Measurements from ENCODE around the gene SPTLC3. TPM values are rescaled to one million over a fixed set of nuclear protein-coding genes. Genes with fewer than 3 reads are reported as not detected.

Gene SPTLC3
- total RNA-seq, 1 donor from 2014 or later: 0.41 TPM

GRCh38 chr20:13101276-13101675 is 92.5 kb downstream of the SPTLC3 start:
- H3K36me3 Mint-ChIP-seq (ENCODE audit: low read depth, unreplicated experiment): no peaks in the 10 kb centered on the region
- H3K4me1 Mint-ChIP-seq (ENCODE audit: unreplicated experiment): peaks cover 5% of the 10 kb centered on the region
- DNase-seq (ENCODE audit: low spot score): no peak
- no peaks in the 10 kb centered on the region for H3K9me3 Mint-ChIP-seq (ENCODE audit: unreplicated experiment)
- H3K27me3 Mint-ChIP-seq (ENCODE audit: unreplicated experiment): no peaks in the 10 kb centered on the region
- H3K4me3 Mint-ChIP-seq (ENCODE audit: unreplicated experiment): no peak overlapping the region
- no peak for TF ChIP-seq CTCF (IDR thresholded peaks at IDR 0.05; ENCODE audit: unreplicated experiment)
- no peak overlapping the region for H3K27ac Mint-ChIP-seq (ENCODE audit: unreplicated experiment)

- Mint-ChIP-seq H3K4me3 (ENCODE audit: unreplicated experiment) (no peak overlapping the region), H3K27me3 (ENCODE audit: unreplicated experiment) (no peaks in the 10 kb centered on the region), H3K36me3 (ENCODE audit: low read depth, unreplicated experiment) (no peaks in the 10 kb centered on the region), H3K9me3 (ENCODE audit: unreplicated experiment) (no peaks in the 10 kb centered on the region), H3K4me1 (ENCODE audit: unreplicated experiment) (peaks cover 5% of the 10 kb centered on the region), H3K27ac (ENCODE audit: unreplicated experiment) (no peak overlapping the region)
- no peak for TF ChIP-seq CTCF (IDR thresholded peaks at IDR 0.05; ENCODE audit: unreplicated experiment)
- no peak for DNase-seq (ENCODE audit: low spot score)
Measured at GRCh38 chr20:13101706-13102105, 92.9 kb downstream of the SPTLC3 start.

GRCh38 chr20:13102237-13102636 is 93.5 kb downstream of the SPTLC3 start:
- TF ChIP-seq CTCF (IDR thresholded peaks at IDR 0.05; ENCODE audit: unreplicated experiment): no peak
- DNase-seq (ENCODE audit: low spot score): no peak
- H3K9me3 Mint-ChIP-seq (ENCODE audit: unreplicated experiment): no peaks in the 10 kb centered on the region
- H3K27ac Mint-ChIP-seq (ENCODE audit: unreplicated experiment): no peak overlapping the region
- no peak overlapping the region for H3K4me3 Mint-ChIP-seq (ENCODE audit: unreplicated experiment)
- peaks cover 3% of the 10 kb centered on the region for H3K27me3 Mint-ChIP-seq (ENCODE audit: unreplicated experiment)
- H3K36me3 Mint-ChIP-seq (ENCODE audit: low read depth, unreplicated experiment): no peaks in the 10 kb centered on the region
- H3K4me1 Mint-ChIP-seq (ENCODE audit: unreplicated experiment): peaks cover 6% of the 10 kb centered on the region

- no peaks in the 10 kb centered on the region for H3K36me3 Mint-ChIP-seq (ENCODE audit: low read depth, unreplicated experiment)
Measured at GRCh38 chr20:13102694-13103093, 93.9 kb downstream of the SPTLC3 start.

GRCh38 chr20:13105039-13105438 is 96.3 kb downstream of the SPTLC3 start:
- no peaks in the 10 kb centered on the region for H3K36me3 Mint-ChIP-seq (ENCODE audit: low read depth, unreplicated experiment)
- peaks cover 7% of the 10 kb centered on the region for H3K4me1 Mint-ChIP-seq (ENCODE audit: unreplicated experiment)
- TF ChIP-seq CTCF (IDR thresholded peaks at IDR 0.05; ENCODE audit: unreplicated experiment): no peak
- H3K9me3 Mint-ChIP-seq (ENCODE audit: unreplicated experiment): no peaks in the 10 kb centered on the region
- no peak overlapping the region for H3K27ac Mint-ChIP-seq (ENCODE audit: unreplicated experiment)
- H3K27me3 Mint-ChIP-seq (ENCODE audit: unreplicated experiment): peaks cover 3% of the 10 kb centered on the region
- H3K4me3 Mint-ChIP-seq (ENCODE audit: unreplicated experiment): no peak overlapping the region
- no peak for DNase-seq (ENCODE audit: low spot score)

More at GRCh38 chr20:13102694-13103093, 93.9 kb downstream of the SPTLC3 start:
- TF ChIP-seq CTCF (IDR thresholded peaks at IDR 0.05; ENCODE audit: unreplicated experiment): no peak
- Mint-ChIP-seq H3K4me1 (ENCODE audit: unreplicated experiment) (peaks cover 10% of the 10 kb centered on the region), H3K27ac (ENCODE audit: unreplicated experiment) (no peak overlapping the region), H3K27me3 (ENCODE audit: unreplicated experiment) (peaks cover 3% of the 10 kb centered on the region), H3K9me3 (ENCODE audit: unreplicated experiment) (no peaks in the 10 kb centered on the region), H3K4me3 (ENCODE audit: unreplicated experiment) (no peak overlapping the region)
- no peak for DNase-seq (ENCODE audit: low spot score)
